ENCODE measurements around the gene JPH2.

The JPH2 gene

DNA sequence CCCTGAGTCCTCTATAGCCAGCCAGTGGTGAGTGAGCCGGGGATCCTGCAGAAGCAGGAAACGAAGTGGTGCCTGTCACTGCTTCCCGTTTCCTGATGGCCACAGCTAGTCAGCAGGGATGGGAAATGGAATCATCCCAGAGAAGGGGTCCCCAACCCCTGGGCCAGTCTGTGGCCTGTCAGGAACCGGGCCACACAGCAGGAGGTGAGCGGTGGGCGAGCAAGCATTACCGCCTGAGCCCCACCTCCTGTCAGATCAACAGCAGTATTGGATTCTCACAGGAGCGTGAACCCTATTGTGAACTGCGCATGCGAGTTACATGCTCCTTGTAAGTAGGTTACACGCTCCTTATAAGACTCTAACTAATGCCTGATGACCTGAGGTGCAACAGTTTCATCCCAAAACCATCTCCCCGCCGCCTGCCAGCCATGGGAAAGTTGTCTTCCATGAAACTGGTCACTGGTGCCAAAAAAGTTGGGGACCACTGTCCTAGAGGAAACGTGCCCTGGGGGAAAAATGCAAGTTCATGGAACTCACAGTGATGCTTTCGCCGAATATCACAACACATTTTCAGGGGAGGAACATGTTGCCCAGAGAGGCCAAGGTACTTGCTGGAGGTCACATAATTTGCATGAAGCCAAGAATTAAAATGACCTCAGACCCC is 113.8 kb downstream of the JPH2 start:
- DNase-seq = no peak

DNA sequence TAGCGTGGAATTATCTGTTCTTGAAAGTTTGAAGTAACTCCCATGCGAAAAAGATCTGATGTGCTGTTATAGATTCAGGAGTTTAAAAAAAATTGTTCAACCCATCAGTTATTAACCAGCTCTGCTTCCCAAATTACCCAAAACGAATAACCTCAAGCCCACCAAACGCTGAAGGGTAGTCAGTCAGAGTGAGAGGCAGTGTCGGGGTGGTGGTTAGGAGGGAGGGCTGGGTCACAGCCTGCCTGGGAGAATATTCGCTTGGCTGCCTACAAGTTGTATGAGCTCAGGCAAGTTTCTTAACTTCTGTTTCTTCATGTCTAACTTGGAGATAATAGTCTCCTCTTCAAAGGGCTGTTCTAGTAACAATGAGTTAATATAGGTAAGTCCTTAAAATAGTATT is 114.6 kb downstream of the JPH2 start:
- DNase-seq = no peak

DNA sequence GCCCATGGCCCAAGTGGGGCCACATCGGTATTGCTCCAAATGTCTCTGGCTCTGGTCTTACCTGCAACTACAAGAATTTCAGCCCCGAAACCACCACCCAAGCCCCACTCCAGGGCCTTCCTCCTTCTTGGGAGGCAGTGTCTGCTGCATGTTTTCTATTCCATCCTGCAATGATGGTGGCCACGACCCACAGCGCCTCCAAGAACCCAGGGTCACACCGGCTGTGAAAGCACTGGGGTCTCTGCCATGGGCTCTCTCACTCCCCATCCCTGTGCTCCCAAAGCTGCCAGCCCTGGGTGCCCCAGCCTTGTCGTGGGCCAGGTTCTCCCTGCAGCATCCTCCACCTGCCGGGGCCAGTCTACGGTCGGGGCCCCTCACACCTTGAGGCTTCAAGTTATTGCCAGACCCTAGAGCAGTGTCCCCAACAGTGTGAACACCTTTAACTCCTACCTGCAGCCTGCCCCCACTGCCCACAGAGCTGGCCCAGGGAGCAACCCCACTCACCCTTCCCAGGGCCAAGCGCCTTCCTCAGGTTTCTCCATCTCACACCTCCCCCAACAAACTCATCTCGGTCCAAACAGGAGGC is 115.4 kb downstream of the JPH2 start:
- DNase-seq = no peak

DNA sequence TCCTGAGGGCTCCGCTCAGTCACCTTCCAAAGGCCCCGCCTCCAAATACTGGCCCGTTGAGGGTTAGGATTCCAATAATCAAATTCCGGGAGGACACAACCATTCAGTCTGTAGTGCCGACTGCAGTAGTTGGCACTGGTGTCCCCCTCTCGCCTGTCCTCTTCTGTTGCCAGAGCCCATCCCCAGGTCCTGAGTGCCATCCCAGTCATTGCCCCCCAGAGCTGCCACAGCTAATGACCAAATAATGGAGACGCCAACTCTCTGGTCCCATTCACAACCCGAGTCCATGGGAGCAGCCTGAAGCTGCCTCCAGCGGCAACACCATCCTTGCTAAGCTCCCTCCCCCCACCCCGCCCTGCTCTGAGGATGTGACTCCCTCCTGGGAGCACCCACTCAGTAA is 115.9 kb downstream of the JPH2 start:
- no peak for DNase-seq

DNA sequence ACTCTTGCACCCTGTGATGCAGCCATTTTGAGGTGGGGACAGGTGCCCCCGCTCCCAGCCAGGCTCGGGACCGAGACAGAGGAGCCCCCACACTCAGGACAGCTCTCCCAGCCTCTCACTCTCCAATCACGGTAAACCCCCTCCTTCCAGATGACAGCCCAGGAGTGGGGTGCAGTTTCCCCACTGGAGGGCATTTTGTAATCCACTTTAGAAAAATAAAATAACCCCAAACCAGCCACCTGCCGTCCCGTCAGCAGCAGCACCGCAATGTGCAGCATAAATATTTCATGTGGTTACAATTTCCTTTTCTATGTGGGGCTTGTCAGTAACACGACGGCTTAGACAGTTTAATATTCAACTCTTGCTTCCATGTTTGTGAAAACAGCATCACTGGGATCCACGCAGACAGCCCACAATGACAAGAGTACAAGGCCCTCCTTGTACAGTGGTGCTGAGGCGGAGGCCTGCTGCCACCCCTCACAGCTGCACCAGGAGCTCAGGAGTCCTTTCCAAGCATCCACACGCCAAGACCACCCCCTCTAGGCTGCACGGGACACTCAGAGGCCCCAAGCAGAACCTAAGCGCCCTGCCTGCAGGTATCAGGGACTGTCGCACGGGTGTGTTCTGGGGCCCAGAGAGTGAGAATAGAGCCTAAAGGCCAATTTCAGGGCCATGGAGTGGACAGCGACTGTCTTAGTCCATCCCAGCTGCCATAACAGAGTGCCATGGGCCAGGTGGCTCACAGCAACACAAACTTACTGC is 116.7 kb downstream of the JPH2 start:
- no peak for DNase-seq

DNA sequence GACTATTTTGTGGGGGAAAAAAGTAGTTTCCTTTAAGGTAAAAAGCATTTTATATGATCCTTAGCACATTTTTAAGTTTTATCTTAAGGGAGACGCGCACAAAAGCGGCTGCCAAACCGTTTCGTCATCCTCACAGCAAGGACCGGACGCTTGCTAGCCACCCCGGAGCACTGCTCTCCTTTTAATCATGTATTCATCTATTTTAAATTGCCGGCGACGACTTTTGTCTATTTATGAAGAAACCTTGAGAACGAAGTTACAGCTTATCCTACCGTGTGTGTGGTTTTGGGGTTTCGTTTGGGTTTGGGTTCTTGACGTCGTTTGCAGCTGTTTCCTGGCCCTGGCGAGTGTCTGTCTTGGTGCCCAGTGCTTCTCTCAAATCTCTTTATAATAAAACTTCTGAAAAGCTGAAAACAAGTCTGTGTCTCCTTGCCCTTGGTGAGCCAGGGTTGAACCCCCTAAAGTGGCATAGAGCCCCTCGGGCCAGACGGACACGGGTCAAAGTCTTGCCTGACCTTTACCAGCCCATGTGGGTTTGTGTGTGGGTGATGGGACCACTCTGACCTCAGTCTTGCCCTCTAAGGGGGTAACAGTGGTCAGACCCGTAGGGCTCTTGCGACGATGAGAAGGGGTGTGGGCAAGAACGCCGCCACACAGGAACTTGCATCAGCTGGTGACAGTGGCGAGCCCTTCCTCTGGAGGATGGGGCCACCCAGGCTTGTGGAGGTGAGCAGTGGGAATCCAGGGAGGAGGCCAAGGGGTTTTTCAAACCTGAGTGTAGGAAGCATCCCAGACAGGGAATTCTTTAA is 117.6 kb downstream of the JPH2 start:
- no peak for DNase-seq

DNA sequence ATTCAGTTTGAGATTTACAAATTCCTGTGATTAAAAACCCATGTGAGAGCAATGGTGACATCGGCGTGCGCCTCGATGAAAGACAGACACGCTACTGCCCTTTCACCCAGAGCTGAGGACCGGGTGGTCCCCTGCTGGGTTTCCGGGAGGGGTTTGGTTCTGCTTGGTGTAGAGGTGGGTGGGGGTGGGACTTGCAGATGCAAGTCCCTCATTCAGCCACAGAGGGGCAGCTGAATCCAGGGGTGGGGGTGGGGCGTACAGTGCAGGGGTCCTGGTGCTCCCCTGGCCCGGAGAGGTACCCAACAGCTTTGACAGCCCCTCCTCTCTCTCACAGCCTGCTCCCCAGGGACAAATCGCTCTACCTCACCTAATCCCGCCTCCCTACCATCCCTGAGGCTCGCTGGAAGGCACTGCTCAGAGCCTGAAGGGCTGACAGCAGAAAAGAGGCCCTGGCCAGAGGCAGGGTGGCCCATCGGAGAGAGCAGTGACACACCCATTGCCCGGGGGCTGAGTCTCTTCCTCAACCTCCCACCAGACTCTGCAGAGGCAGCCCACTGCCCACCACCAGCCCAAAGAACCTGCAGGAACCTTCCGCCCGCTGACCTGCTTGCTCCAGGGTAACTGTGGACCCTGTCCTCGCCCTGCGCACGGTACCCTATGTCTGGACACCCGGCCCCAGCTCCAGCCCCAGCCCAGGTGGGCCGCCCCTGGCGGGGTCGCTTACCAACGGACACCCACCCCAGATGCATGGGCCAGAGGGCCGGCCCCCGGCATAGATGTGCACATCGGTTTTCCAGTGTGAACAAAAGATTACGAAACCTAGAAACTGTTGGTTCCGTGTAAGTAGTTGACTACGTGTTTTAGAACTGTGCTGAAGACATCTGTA is 118.4 kb downstream of the JPH2 start:
- no peak for DNase-seq

DNA sequence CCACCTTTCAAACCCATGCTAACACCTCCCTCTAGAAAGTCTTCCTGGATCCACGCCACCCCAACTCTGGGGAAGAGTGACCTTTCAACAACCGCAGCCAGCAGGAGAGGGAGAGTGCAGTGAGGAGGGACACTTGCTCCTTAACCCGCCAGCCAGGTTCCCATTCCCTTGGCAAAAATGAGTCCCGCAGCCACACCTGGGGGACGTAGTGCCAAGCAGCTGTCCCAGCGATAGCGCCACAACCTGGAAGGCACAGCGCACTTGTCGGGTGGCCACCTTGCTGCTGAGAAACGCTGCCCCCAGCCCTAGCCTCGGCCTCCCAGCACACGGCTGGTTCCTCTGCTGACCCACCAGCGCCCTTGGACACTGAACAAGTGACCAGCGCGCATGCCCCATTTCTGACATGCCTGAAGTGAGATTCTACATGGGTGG is 119.3 kb downstream of the JPH2 start:
- no peak for DNase-seq

DNA sequence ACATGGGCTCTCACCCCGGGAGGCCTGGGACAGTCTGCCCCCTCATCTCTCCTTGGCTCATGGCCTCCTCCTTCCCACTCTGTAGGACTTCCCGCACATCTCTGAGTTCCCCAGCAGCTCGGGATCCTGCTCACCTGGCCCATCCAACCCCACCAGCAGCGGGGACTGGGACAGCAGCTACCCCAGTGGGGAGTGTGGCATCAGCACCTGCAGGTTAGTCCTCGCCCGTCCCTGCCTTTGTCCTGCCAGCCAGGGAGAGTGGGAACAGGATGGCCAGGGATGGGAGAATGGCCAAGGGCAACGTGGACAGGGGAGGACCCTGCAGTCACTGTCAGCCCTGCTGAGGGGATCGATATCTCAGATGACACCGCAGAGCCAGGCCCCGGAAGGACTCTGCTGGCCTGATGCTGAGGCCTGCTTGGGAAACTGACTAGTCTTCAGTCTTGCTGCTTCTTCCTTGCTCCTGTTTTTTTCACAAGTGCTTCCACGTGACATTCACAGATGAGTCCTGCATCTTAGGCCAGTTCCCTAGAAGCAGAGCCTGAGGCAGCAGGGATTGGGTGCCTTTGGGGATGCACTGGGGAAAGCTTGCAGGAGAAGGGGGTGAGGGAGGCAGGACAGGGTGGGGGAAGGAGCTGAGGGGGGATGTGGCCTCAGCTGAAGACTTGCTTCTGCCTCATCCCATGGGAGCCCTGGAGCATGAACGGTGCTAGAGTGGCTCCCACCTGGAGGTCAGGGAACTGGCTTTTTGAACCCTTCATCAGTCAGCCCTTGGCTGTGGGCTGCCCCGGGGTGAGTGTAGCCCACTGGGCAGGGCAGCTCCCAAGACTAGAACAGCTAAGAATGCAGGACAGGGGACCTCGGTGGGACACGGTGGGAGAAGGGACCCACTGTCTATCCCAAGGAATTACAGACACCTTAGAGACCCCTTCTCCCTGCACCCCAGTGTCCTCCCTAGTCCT is 120.1 kb downstream of the JPH2 start:
- no peak for DNase-seq

DNA sequence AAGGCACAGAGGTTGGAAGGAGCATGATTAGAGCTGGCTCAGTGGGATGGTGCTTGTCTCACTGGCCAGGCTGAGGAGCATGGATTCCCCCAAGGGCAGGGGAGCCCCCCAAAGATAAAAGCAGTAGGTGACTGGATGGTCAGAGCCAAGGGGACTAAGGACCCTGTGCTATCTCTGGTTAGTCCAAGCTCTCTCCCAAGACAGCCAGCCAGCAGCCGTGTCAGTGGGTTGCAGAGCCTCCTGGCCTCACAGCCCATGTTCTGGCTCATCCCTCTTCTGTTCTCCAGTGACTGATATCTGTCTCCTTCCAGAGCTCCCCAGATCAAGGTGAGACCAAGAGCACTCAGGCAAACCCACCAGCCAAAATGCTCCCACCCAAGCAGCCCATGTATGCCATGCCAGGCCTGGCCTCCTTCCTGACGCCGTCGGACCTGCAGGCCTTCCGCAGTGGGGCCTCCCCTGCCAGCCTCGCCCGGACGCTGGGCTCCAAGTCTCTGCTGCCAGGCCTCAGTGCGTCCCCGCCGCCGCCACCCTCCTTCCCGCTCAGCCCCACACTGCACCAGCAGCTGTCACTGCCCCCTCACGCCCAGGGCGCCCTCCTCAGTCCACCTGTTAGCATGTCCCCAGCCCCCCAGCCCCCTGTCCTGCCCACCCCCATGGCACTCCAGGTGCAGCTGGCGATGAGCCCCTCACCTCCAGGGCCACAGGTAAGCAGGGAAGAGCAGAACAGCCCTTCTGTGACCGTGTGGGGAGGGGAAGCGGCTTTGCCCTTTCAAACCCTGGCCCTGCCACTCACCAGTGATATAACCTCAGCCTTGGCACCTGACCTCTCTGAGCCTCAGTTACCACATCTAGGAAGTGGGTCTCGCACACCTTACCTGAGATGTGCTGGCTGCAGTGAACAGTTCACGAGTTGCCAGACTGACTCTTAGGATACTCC is 121.3 kb downstream of the JPH2 start:
- DNase-seq = no peak

DNA sequence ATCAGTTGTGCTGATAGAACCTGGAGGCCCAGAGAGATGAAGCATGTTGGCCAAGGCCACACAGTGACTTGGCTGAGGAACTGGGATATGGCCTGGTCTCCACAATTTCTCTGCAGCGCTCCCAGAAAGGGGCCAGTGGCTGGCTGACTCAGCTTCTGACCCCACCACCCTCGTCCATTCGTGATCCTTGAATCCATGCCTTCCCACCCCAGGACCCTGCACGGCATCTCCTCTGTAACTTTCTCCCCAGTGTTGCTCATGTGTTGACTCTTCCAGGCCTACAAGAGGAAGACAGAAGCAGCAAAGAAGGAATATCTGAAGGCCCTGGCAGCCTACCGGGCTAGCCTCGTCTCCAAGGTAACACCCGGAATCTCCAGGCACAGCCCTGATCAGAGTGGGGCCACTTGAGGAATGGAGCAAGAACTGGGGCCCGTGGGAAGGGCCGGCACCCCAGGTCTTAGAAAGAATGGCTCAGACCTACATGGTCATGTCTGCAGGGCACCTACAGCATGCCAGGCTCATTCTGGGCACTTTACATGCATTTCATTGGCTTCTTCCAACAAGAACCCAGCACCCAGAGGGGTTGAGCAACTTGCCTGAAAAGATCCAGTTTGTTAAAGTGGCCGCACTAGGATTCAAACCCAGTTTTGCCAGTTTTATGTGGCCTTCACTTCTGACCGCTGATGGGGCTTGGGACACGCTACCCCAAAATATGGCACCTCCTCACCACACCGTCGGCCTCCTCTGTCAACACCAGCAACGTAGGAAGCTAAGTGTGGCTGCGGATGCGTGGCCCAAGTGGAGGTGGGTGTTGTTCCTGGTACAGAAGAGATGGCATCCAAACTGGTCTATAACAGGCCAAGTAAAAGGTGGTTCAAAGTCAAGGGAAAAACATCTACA is 122.2 kb downstream of the JPH2 start:
- no peak for DNase-seq

All from NCI-H1105 (cell line).